Measurements from ENCODE around the gene USP11. TPM values are rescaled to one million over a fixed set of nuclear protein-coding genes. Genes with fewer than 3 reads are reported as not detected.
"Not testable (repeated sequence)": the region's sequence is repeated elsewhere in the genome, so short reads cannot be mapped to it uniquely, and the experiment has no call there.

USP11 gene
- total and polyA plus RNA-seq, 2 donors (not counting 1 experiment from before 2014, with no cell fraction given): 63.4 to 136 TPM

DNA sequence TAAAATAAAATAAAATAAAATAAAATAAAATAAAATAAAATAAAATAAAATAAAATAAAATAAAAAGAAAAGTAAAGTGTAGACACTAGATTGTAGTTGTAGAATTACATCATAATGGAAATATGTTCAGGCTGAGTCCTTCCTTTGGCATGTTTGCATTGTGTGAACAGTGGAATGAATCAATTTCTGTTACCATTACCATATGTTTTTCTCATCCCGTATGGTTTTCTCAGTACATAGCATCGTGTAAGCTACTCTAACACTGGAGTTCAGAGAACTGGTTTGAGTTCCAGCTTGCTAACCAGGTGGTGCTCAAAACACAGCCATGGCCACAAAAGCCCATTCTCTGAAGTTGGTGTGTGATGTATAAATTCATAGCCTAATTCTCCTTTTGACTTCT, 45.9 kb downstream of the USP11 start:
- ATAC-seq (ENCODE audit: low read depth): no peak
- DNase-seq: no peak
- Histone ChIP-seq H3K36me3 (replicated peaks in 1 of 2; ENCODE audit: control extremely low read depth in 1 of 2, control insufficient read depth in 1 of 2, extremely low read depth in 1 of 2, insufficient read depth in 2 of 2, low read length in 1 of 2) (no peaks in the 10 kb centered on the region), H3K9me3 (ENCODE audit: control extremely low read depth in 1 of 3, control insufficient read depth in 2 of 3, insufficient read depth in 1 of 3, low read length in 2 of 3) (no peaks in the 10 kb centered on the region), H4K20me1 (ENCODE audit: control insufficient read depth, insufficient read depth, low read length, poor library complexity, severe bottlenecking) (no peaks in the 10 kb centered on the region), H3K4me3 (ENCODE audit: control extremely low read depth in 1 of 5, extremely low read depth in 1 of 5, insufficient read depth in 1 of 5, low read depth in 2 of 5, low read length in 4 of 5) (no peak overlapping the region), H3K27ac (ENCODE audit: low read length in 2 of 2) (no peak overlapping the region), H3K27me3 (replicated peaks in 1 of 4; ENCODE audit: control extremely low read depth in 1 of 4, control insufficient read depth in 3 of 4, insufficient read depth in 4 of 4, low read length in 3 of 4) (no peaks in the 10 kb centered on the region), H3K9ac (ENCODE audit: low read length) (no peak overlapping the region), H3K4me2 (replicated peaks; ENCODE audit: low read depth, low read length, poor library complexity, severe bottlenecking) (no peak overlapping the region), H2AFZ (ENCODE audit: insufficient read depth, low read depth, low read length, poor library complexity, severe bottlenecking) (no peak overlapping the region), H3K4me1 (ENCODE audit: control insufficient read depth in 2 of 2, insufficient read depth in 2 of 2, low read length in 2 of 2) (no peaks in the 10 kb centered on the region), H3K79me2 (ENCODE audit: control insufficient read depth, insufficient read depth, low read length) (no peaks in the 10 kb centered on the region)
- intact Hi-C loops (cut with micrococcal nuclease): no loop called here
- Mint-ChIP-seq H3K27me3 (no peaks in the 10 kb centered on the region), H3K9me3 (ENCODE audit: insufficient read depth) (no peaks in the 10 kb centered on the region), H3K4me1 (no peaks in the 10 kb centered on the region), H3K4me3 (no peak overlapping the region), H3K27ac (no peak overlapping the region)
- ChIA-PET CTCF (no interaction called here), POLR2A (no interaction called here)
- no CpG with 5 or more reads among the region's 2 CpGs for WGBS (ENCODE audit: insufficient coverage)
- TF ChIP-seq, protein P1, sequence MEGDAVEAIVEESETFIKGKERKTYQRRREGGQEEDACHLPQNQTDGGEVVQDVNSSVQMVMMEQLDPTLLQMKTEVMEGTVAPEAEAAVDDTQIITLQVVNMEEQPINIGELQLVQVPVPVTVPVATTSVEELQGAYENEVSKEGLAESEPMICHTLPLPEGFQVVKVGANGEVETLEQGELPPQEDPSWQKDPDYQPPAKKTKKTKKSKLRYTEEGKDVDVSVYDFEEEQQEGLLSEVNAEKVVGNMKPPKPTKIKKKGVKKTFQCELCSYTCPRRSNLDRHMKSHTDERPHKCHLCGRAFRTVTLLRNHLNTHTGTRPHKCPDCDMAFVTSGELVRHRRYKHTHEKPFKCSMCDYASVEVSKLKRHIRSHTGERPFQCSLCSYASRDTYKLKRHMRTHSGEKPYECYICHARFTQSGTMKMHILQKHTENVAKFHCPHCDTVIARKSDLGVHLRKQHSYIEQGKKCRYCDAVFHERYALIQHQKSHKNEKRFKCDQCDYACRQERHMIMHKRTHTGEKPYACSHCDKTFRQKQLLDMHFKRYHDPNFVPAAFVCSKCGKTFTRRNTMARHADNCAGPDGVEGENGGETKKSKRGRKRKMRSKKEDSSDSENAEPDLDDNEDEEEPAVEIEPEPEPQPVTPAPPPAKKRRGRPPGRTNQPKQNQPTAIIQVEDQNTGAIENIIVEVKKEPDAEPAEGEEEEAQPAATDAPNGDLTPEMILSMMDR (IDR thresholded peaks at IDR 0.05): no peak
- no peak for TF ChIP-seq EZH2 (IDR thresholded peaks at IDR 0.05; ENCODE audit: borderline replicate concordance, insufficient read depth, low read depth, low read length, poor library complexity, severe bottlenecking)

DNA sequence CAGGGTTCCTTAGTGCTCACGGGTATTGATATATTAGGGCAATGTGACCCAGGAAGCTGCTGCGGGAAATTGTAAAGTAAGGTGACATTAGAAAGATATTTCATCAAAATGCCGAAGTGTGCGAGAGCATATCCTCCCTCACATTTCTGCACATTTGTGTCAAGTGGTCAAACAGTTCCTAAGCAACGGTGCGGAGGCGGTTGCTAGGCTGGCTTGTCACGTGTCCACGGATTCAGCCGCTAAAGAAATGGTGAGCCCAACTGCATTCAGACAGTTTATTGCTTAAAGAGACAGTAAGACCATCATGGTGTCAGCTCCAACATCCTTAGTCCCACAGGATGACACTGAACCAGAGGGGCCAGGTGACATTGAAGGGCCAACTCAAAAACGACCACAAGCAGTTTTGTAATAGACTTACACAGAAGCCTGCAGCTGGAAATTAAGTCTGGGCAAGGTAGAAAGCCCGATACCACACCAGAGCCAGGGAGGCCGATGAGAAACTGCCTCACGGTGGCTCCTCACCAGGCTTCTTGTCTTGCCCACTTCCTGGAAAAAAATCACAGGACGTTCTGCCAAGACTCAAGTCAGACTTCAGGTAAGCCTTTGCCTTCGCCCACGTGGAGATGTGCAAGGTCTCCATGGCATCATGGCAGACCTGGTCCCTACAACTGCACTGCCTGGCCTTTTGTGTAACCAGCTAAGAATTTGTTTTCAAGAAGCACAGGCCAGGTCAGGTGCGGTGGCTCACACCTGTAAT, 50.4 kb downstream of the USP11 start:
- no peak overlapping the region for H2AFZ ChIP-seq (ENCODE audit: insufficient read depth, low read depth, low read length, poor library complexity, severe bottlenecking)
- no peak overlapping the region for H3K27ac Mint-ChIP-seq
- ATAC-seq (ENCODE audit: low read depth) (no peak), DNase-seq (no peak)
- no peaks in the 10 kb centered on the region for H3K36me3 ChIP-seq (replicated peaks in 1 of 2; ENCODE audit: control extremely low read depth in 1 of 2, control insufficient read depth in 1 of 2, extremely low read depth in 1 of 2, insufficient read depth in 2 of 2, low read length in 1 of 2)
- TF ChIP-seq, protein P1 (IDR thresholded peaks at IDR 0.05): no peak
- TF ChIP-seq EZH2 (IDR thresholded peaks at IDR 0.05; ENCODE audit: borderline replicate concordance, insufficient read depth, low read depth, low read length, poor library complexity, severe bottlenecking): no peak
- no peaks in the 10 kb centered on the region for H3K27me3 Mint-ChIP-seq
- no peak overlapping the region for H3K27ac ChIP-seq (ENCODE audit: low read length in 2 of 2)
- H3K4me3 Mint-ChIP-seq: no peak overlapping the region
- H3K4me1 Mint-ChIP-seq: no peaks in the 10 kb centered on the region
- H3K9me3 Mint-ChIP-seq (ENCODE audit: insufficient read depth): no peaks in the 10 kb centered on the region
- no peak overlapping the region for H3K4me2 ChIP-seq (replicated peaks; ENCODE audit: low read depth, low read length, poor library complexity, severe bottlenecking)
- H3K79me2 ChIP-seq (ENCODE audit: control insufficient read depth, insufficient read depth, low read length): no peaks in the 10 kb centered on the region
- no peak overlapping the region for H3K9ac ChIP-seq (ENCODE audit: low read length)
- H3K4me1 ChIP-seq (ENCODE audit: control insufficient read depth in 2 of 2, insufficient read depth in 2 of 2, low read length in 2 of 2): no peaks in the 10 kb centered on the region
- 85% methylated on average over 12 of the region's 18 CpGs for WGBS (ENCODE audit: insufficient coverage)
- POLR2A ChIA-PET: no interaction called here
- no peaks in the 10 kb centered on the region for H3K27me3 ChIP-seq (replicated peaks in 1 of 4; ENCODE audit: control extremely low read depth in 1 of 4, control insufficient read depth in 3 of 4, insufficient read depth in 4 of 4, low read length in 3 of 4)
- CTCF ChIA-PET: no interaction called here
- intact Hi-C loops (cut with micrococcal nuclease): no loop called here
- no peaks in the 10 kb centered on the region for H4K20me1 ChIP-seq (ENCODE audit: control insufficient read depth, insufficient read depth, low read length, poor library complexity, severe bottlenecking)
- no peak overlapping the region for H3K4me3 ChIP-seq (ENCODE audit: control extremely low read depth in 1 of 5, extremely low read depth in 1 of 5, insufficient read depth in 1 of 5, low read depth in 2 of 5, low read length in 4 of 5)
- H3K9me3 ChIP-seq (ENCODE audit: control extremely low read depth in 1 of 3, control insufficient read depth in 2 of 3, insufficient read depth in 1 of 3, low read length in 2 of 3): no peaks in the 10 kb centered on the region

DNA sequence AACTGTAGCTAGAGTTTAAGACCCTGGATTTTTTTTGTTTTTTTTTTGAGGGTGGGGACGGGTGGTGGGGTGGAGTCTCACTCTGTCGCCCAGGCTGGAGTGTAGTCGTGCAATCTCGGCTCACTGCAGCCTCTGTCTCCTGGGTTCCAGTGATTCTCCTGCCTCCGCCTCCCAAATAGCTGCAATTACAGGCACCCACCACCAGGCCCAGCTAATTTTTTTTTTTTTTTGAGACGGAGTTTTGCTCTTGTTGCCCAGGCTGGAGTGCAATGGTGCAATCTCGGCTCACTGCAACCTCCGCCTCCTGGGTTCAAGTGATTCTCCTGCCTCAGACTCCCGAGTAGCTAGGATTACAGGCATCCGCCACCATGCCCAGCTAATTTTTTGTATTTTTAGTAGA, 51.8 kb downstream of the USP11 start:
- H3K4me2 ChIP-seq (replicated peaks; ENCODE audit: low read depth, low read length, poor library complexity, severe bottlenecking); H3K9me3 ChIP-seq (ENCODE audit: control extremely low read depth in 1 of 3, control insufficient read depth in 2 of 3, insufficient read depth in 1 of 3, low read length in 2 of 3); DNase-seq; H3K4me1 Mint-ChIP-seq; H3K79me2 ChIP-seq (ENCODE audit: control insufficient read depth, insufficient read depth, low read length); H3K9me3 Mint-ChIP-seq (ENCODE audit: insufficient read depth); H3K27ac ChIP-seq (ENCODE audit: low read length in 2 of 2); H3K36me3 ChIP-seq (replicated peaks in 1 of 2; ENCODE audit: control extremely low read depth in 1 of 2, control insufficient read depth in 1 of 2, extremely low read depth in 1 of 2, insufficient read depth in 2 of 2, low read length in 1 of 2); H3K27me3 ChIP-seq (replicated peaks in 1 of 4; ENCODE audit: control extremely low read depth in 1 of 4, control insufficient read depth in 3 of 4, insufficient read depth in 4 of 4, low read length in 3 of 4); H3K4me3 Mint-ChIP-seq; CTCF ChIA-PET; POLR2A ChIA-PET; H3K27me3 Mint-ChIP-seq; H3K9ac ChIP-seq (ENCODE audit: low read length); H4K20me1 ChIP-seq (ENCODE audit: control insufficient read depth, insufficient read depth, low read length, poor library complexity, severe bottlenecking); H3K4me3 ChIP-seq (ENCODE audit: control extremely low read depth in 1 of 5, extremely low read depth in 1 of 5, insufficient read depth in 1 of 5, low read depth in 2 of 5, low read length in 4 of 5); ATAC-seq (ENCODE audit: low read depth); H3K27ac Mint-ChIP-seq; H2AFZ ChIP-seq (ENCODE audit: insufficient read depth, low read depth, low read length, poor library complexity, severe bottlenecking); intact Hi-C loops (cut with micrococcal nuclease); H3K4me1 ChIP-seq (ENCODE audit: control insufficient read depth in 2 of 2, insufficient read depth in 2 of 2, low read length in 2 of 2): not testable (repeated sequence)
- WGBS (ENCODE audit: insufficient coverage): 90% methylated on average over 4 of the region's 10 CpGs

Measured in B cell (primary cell).